IPS-18c (cell line): ENCODE measurements around the gene MACROD1.

Experiments used
- H3K4me3 ChIP-seq: 2 replicates; pipeline ENCODE4 v1.7.0; 2013; ENCODE audit warnings: low read depth, mild to moderate bottlenecking, low read length, moderate library complexity; ENCODE audit not compliant: insufficient read depth
- H3K9me3 ChIP-seq: one replicate; pipeline ENCODE4 v1.6.1; 2013; ENCODE audit warnings: mild to moderate bottlenecking, low read length, moderate library complexity; ENCODE audit not compliant: control insufficient read depth, insufficient read depth

The MACROD1 gene

DNA sequence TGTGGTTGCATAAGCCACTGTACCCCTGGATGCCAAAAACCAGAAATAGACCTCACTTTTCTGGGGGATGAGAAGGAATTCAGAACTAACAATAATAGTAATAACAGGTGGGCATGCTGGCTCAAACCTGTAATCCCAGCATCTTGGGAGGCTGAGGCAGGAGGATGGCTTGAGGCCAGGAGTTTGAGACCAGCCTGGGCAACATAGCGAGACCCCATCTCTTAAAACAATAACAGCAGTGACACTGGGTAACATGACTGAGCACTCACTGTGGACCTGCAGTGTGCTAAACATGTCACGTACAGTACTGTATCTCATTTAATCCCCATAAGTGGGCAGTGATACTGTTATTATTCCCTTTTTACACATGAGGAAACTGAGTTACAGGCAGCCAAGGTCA lies 120.2 kb downstream of the MACROD1 start:
- H3K9me3 ChIP-seq = no peaks in the 10 kb centered on the region
- no peak overlapping the region for H3K4me3 ChIP-seq

DNA sequence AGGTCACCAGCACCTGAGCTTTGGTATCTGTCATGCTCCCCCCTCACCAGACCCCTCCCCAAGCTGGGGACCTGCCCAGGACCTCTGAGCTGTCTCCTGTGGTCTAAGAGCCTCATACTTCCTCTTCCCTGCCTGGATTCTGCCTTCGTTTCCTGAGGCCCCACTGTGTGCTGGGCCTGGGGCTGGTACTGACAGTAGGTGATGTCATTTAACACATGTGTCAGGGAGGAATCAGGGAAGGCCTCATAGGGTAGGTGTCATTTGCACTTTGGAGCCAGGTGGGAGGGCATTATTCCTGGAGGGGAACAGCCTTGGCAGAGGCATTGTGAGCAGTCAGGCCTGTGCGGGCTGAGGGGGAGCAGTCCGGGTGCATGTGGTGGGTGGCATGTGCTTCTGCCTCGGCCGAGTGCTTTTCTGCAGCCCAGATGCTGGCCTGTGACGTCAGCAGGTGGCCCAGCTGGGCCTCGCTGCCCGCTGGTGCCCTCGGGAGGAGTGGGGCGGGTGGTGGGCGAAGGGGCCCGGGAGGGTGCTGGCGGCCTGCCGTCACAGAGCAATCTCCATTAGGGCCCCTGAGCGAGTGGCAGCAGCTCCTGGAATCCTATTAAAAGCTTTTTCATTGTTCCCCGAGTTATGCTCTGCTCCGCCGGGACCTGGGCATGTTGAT lies 121.1 kb downstream of the MACROD1 start:
- Histone ChIP-seq H3K4me3 (no peak overlapping the region), H3K9me3 (no peaks in the 10 kb centered on the region)

DNA sequence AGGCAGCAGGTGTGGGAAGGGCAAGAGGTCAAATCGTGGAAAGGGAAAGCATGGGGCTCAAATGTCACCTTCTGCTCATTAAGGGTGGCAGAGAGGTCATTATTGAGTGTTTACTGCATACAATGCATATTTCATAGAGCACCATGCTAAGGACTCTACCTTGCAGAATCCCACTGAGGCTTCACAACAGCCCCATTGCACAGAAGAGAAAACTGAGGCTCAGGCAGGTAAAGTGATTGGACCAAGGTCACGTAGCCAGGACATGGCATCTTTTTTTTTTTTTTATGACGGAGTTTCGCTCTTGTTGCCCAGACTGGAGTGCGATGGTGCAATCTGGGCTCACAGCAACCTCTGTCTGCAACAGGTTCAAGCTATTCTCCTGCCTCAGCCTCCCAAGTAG lies 122.4 kb downstream of the MACROD1 start:
- Histone ChIP-seq H3K4me3 (no peak overlapping the region), H3K9me3 (no peaks in the 10 kb centered on the region)

DNA sequence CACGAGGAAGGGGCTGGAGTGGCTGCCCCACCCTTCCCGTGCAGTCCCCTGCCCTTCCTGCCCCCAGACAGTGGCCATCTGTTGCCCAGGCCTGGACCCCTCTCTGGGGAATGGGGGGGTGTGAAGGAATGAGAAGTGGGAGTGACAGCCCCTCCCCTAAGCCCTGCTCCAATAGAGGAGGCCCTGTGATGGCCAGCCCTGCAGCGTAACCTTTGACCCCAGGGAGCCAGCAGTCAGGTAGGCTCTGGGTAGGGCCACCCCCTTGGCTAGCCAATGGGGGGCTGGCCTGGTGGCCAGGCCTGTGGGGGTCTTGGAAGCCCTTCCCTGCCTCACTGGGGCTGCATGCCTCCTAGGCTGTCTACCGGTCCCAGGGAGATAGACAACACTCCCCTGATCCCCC lies 123.6 kb downstream of the MACROD1 start:
- Histone ChIP-seq H3K4me3 (no peak overlapping the region), H3K9me3 (no peaks in the 10 kb centered on the region)

DNA sequence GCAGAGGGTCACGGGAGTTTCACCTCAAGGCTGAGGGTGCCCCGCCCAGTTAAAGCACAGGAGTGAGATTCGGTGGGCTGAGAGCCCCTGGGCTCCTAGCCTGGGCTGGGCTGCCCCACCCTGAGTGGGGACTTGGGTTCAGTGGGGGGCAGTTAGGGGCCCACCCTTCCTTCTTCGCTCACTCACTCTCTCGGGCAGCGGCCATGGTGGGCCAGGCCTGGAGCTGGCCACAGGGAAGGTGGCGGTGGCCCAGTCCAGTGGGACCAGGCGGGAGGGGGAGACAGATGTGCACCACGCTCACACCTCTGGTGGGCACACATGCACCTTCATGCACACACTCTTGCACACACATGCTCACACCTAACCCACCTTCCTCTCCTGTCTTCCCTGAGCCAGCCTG lies 124.1 kb downstream of the MACROD1 start:
- Histone ChIP-seq H3K9me3 (no peaks in the 10 kb centered on the region), H3K4me3 (no peak overlapping the region)

DNA sequence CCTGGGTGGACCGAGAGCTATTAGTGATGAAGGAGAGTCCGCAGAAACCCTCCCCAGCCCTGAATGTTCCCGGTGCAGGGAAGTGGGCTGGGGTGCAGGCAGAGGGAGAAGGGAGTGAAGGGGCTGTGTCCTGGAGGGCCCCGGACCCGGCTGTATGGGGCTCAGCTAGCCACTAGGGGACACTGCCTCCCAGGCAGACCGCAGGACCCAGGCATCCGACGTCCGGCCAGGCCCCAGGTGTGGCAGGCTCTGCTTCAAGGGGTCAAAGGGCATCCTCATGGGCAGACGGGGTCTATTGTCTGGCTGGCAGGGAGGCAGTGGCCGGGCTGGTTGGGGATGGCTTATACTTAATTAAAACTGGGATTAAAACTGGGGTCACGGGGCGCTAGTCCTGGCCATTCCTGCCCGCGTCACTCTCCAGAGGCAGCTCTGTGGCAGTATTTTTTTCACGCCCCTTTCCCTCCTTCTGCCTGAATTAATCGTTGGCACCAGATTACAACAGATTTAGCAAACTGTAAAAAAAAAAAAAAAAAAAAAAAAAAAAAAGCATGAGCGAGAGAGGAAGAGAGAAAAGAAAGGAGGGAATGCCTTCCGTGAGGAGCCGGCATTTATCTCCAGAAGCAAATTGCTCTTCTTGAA lies 125.1 kb downstream of the MACROD1 start:
- no peaks in the 10 kb centered on the region for H3K9me3 ChIP-seq
- H3K4me3 ChIP-seq = no peak overlapping the region

DNA sequence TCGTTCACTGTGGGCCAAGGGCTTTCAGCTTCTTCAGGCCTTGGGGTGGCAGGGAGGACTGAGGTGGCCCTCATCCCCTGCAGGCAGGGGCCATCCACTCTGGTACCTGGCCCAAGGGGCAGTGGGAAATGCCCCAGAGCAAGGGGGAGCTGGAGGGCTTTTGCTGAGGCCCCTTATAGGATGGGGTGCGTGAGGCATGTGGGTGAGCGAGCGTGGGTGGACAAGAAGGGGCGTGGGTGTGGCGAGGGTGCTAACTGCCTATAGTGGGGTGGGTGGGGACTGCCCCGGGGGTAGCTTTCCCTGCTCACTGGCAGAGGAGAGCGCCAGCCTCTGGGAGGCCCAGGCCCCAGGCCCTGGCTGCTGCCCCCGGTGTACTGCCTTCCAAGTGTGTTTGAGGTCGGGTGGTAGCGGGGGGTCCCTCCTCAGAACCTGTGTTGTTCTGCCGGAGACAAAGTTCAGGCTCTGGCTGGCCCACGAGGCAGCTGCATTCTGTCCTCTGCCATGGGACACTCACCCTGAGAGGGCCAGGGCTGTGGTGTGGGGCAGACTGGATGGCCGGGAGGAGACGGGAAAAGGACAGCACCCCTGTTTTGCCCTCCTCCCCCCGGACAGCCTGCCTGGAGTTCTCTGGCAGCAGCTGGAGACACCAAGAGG lies 126.8 kb downstream of the MACROD1 start:
- Histone ChIP-seq H3K9me3 (no peaks in the 10 kb centered on the region), H3K4me3 (no peak overlapping the region)

DNA sequence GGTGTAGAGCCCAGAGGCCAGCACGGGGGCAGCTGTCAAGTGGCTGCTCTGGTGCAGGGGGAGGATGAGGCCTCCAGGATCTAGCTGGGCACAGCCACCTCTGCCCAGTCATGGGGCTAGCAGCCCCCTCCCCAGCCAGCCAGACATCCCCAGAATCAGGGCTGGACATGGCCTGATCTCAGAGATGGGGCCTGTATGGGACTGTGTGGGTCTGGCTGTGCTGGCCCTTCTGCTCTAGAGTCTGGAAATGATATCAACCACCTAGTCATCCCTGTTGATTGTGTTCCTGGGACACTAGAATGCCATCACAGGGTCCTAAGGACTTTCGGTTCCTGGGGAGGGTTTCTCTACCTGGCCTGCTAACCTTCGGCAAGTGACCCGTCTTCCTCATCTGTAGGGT lies 127.4 kb downstream of the MACROD1 start:
- Histone ChIP-seq H3K9me3 (no peaks in the 10 kb centered on the region), H3K4me3 (no peak overlapping the region)

DNA sequence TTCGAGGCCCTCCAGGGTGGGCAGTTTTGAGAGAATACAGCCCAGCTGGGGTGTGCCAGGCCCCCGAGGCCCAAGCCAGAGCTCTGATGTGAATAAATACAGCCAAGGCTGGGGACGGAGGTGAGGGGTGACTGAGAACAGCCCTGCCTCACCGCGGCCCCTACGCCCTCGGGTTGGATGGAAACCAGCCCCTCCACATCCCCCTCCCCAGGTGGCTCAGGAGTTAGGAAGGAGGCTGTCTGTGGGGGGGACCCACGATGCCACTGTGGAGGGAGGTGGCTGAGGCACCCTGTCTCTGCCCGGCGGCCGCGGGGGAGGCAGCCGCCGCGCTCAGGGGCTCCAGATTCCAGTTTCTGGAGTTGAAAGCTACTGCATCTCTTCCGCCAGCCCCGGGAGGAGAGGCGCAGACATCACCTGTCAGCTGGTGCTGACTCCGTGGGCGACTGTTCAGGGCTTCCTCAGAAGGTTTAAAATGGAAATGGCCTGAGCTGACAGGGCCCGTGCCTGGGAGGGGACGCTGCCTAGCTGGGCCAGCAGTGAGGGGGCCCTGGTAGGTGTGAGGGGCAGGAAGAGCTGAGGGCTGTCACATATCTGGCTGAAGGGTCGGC lies 128.8 kb downstream of the MACROD1 start:
- no peaks in the 10 kb centered on the region for H3K9me3 ChIP-seq
- peak overlapping the region; percentile 46 for H3K4me3 ChIP-seq

DNA sequence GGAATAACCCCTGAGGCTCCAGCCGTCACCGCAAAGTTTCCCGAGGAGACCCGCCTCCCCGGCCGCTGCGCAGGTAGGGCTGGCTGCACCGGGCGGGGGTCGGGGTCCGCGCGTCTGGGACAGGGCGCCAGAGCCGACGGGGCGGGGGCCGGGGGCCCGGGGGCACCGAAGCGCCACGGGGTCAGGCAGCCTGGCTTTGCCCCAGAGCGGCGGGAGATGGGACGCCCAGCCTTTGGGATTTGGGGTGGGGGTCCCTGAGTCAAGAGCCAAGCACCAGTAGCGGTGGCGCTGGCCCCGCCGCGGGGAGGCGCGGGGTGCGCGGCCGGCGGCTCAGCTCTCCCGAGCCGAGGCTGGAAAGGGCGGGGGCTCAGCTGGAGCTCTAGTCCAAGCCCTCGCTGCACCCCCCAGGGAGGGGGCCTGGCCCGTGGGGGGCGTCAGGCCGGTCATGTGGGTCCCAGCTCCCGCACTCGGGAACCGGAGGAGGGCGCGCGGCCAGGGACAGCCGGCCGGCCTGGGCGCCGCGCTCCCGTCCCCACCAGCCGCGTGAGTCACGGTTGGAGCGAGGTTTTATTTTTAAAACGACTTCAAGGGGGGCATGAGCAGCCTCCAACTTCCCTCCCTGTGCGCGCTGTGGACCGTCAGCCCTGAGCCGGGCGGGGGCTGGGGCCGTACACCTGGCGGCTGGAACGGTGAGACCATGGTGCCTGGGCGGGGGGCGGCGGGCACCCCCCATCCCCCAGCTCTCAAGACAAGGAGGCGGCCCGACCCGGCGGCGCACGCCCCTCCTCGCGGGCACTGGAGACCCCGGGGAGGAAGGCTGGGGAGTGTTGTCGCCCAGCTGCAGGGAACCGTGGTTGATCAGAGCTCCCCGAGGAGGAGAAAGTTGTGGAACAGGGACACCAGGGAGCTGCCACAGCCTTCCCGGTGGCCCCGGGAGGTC lies 129.6 kb downstream of the MACROD1 start:
- peak overlapping the region; percentile 46 for H3K4me3 ChIP-seq
- no peaks in the 10 kb centered on the region for H3K9me3 ChIP-seq

DNA sequence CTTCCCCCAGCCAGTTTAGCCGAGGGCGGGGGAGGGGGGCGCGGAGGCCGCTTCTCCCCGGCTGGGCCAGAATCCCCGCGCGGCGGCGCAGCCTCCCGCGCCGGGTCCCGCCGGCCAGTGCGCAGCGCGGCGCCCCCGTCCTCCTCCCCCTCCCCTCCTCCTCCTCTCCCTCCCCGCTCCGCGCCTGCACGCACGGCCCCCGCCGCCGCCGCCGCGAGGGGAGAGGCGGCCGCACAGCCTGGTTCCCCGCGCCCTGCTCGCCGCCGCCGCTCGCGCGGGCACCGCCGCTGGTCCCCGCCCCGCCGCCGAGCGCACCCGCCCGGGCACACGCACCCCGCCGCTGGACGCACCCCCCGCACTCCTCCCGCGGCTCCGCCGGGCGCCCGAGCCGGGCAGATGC lies 130.3 kb downstream of the MACROD1 start, which contains the start of gene FLRT1:
TSS of gene FLRT1 (plus strand) at position 356 of the 400 bp plus-strand sequence. CDS start 80,337 bp downstream, outside the sequence.
- peak within 1 kb of the TSS; percentile 46 for H3K4me3 ChIP-seq

DNA sequence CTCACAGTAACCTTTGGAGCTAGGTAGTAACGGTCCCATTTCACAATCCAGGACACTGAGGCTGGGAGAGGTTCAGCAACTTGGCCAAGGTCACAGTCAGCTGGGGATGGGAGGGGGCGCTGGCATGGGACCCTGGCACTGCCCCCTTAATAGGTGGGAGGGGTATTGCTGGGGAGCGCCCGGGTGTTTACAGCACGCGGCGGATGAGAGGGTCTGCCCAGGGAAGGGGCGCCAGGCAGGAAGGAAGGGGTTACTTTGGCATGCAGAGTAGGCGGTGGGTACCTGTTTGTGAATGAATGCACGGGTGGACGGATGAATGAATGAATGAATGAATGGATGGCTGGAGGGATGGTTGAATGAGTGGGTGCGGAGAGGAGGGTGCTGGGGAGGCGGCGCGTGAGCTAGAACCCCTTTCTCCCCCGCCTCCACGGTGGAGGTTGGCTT lies 130.8 kb downstream of the MACROD1 start:
- Histone ChIP-seq H3K4me3 (no peak overlapping the region; the same call in 1 of the 2 replicates), H3K9me3 (no peaks in the 10 kb centered on the region)

More for the DNA sequence above, 130.3 kb downstream of the MACROD1 start, which contains the start of gene FLRT1:
- H3K9me3 ChIP-seq = no peaks in the 10 kb centered on the region

DNA sequence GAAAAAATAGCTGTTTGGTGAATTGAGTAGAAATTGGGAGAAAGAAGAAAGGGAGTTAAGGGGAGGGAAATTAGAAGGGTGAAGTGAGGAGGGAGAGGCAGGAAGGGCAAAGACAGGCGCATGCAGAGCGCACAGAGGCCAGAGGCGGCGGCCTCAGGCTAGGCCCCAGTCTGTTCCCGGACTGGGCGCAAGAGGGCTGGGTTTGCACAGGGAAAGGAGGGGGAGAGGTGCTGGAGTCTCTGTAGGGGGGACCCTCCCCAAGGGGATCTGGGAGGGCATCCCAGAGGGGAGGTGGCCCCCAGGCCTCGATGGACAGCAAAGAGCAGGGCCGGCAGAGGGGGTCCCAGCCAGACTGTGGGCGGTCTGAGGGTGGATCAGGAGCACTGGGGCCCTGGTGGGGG lies 131.5 kb downstream of the MACROD1 start:
- H3K4me3 ChIP-seq = no peak overlapping the region

DNA sequence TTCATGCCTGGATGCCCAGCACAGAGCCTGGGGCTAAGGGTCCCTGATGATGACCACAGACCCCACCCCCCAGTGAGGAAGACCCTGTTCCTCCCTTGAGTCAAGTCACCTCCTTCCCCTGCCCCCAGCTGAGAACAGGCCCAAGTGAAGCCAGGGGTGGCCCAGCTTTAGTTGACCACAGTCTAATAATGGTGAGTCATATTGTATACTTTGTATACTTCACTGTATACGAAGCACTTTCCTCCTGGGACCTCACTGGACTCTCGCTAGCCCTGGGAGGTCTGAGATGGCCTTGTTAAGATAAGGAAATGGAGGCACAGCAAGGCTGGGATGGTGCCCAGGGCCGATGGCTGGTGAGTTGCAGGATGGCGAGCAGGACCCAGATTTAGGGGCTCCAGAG lies 133.9 kb downstream of the MACROD1 start:
- no peaks in the 10 kb centered on the region for H3K9me3 ChIP-seq
- no peak overlapping the region for H3K4me3 ChIP-seq

More for the DNA sequence above, 131.5 kb downstream of the MACROD1 start:
- H3K9me3 ChIP-seq = no peaks in the 10 kb centered on the region

DNA sequence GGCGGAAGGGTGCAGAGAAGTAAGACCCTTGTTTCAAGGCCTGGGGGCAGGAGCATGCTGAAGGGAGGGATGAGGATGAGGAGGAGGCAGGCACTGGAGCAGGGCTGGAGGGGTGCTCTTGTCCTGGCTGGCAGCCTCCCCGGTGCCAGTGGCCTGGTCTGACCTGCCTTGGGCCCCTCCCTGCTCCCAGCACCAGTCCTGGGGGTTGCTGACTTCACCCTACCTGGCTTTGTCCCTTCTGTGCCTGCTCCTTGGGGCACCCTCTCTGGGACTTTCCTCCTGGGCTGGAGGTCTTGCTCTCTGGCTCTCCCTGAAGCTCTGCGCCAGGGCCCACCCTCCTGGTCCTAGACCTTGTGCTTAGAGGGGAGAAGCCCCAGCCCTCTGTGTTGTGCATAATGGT lies 134.9 kb downstream of the MACROD1 start:
- H3K4me3 ChIP-seq = no peak overlapping the region
- no peaks in the 10 kb centered on the region for H3K9me3 ChIP-seq

DNA sequence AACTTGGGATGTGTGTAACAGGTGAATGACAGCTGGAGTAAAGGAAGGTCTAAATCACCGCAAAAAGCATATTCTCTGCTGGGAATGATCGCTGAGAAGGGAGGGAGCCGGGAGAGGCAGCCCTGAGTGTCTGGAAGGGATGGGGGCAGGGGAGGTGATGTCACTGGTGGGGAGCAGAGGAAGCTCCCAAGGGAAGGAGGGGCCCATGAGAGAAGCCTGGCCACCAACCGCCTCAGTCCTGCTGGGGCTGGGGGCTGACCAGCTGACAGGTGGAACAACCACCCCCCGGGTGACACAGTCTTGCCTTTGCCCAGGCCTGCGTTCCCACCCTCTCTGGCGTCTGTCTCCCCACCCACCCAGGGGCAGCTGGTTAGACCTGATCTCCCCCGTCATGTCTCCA lies 136.1 kb downstream of the MACROD1 start:
- no peak overlapping the region for H3K4me3 ChIP-seq
- no peaks in the 10 kb centered on the region for H3K9me3 ChIP-seq
